CD4-positive, alpha-beta memory T cell (primary cell): Measurements from ENCODE around the gene DTWD2. TPM values are rescaled to one million over a fixed set of nuclear protein-coding genes. Genes with fewer than 3 reads are reported as not detected.
"Not testable (repeated sequence)": the region's sequence is repeated elsewhere in the genome, so short reads cannot be mapped to it uniquely, and the experiment has no call there.

ENCODE experiments used
- CTCF ChIA-PET: fragments of 350-600 bp; sonication (Branson Sonifier 250); formaldehyde crosslinking; loops from one replicate; lab custom pipeline; 2021; ENCODE audit warnings: inconsistent platforms; ENCODE audit not compliant: partially characterized antibody; lab: Charles Lee
- POLR2A ChIA-PET: fragments of 350-600 bp; sonication (Branson Sonifier 250); formaldehyde crosslinking; loops from one replicate; lab custom pipeline; 2021; ENCODE audit not compliant: partially characterized antibody; lab: Charles Lee
- DNase-seq, 5 donors: peaks; one replicate each; pipeline versions ENCODE4 v3.0.0 to v3.0.0-alpha.2; 2020 to 2022; ENCODE audit warnings: mixed read lengths in 1 of 5
- H3K27ac ChIP-seq: one replicate; pipeline ENCODE4 v1.7.0; 2013; ENCODE audit warnings: low read depth, low read length
- H3K27me3 ChIP-seq: 2 replicates; pipeline ENCODE4 v1.7.0; 2013; ENCODE audit warnings: mild to moderate bottlenecking, low read length, moderate library complexity; ENCODE audit not compliant: insufficient read depth
- H3K36me3 ChIP-seq: 2 replicates; pipeline ENCODE4 v1.7.0; 2013; ENCODE audit warnings: mild to moderate bottlenecking, low read length, moderate library complexity; ENCODE audit not compliant: insufficient read depth
- H3K4me1 ChIP-seq: 2 replicates; pipeline ENCODE4 v1.7.0; 2013; ENCODE audit warnings: mild to moderate bottlenecking, low read length, moderate library complexity; ENCODE audit not compliant: insufficient read depth
- H3K4me3 ChIP-seq, 2 donors: one replicate each; pipeline ENCODE4 v1.7.0; 2013; ENCODE audit warnings: low read length in 2 of 2, mild to moderate bottlenecking in 1 of 2
- H3K9me3 ChIP-seq, 2 donors: one replicate each; pipeline ENCODE4 v1.7.0; 2013; ENCODE audit warnings: low read length in 2 of 2, control low read depth in 1 of 2; ENCODE audit not compliant: control insufficient read depth in 1 of 2
- H3K27ac Mint-ChIP-seq, 7 donors: one replicate each; pipeline ENCODE4 v1.8.0; 2020 to 2021; ENCODE audit warnings: mixed read lengths in 7 of 7, mild to moderate bottlenecking in 6 of 7, inconsistent platforms in 3 of 7, moderate library complexity in 3 of 7
- H3K27me3 Mint-ChIP-seq, 2 donors: one replicate each; pipeline ENCODE4 v1.8.0; 2020 to 2021; ENCODE audit warnings: mixed read lengths in 2 of 2
- H3K36me3 Mint-ChIP-seq, 2 donors: one replicate each; pipeline ENCODE4 v1.8.0; 2020 to 2021; ENCODE audit warnings: mixed read lengths in 2 of 2, inconsistent platforms in 1 of 2, mild to moderate bottlenecking in 1 of 2
- H3K4me1 Mint-ChIP-seq, 4 donors: one replicate each; pipeline ENCODE4 v1.8.0; 2020 to 2021; ENCODE audit warnings: mixed read lengths in 4 of 4, mild to moderate bottlenecking in 1 of 4
- H3K4me3 Mint-ChIP-seq, 8 donors: one replicate each; pipeline ENCODE4 v1.8.0; 2020 to 2021; ENCODE audit warnings: mixed read lengths in 8 of 8, mild to moderate bottlenecking in 7 of 8, moderate library complexity in 6 of 8, inconsistent platforms in 3 of 8
- H3K9me3 Mint-ChIP-seq, 8 donors: one replicate each; pipeline ENCODE4 v1.8.0; 2020 to 2021; ENCODE audit warnings: mixed read lengths in 8 of 8, mild to moderate bottlenecking in 5 of 8, inconsistent platforms in 3 of 8, moderate library complexity in 1 of 8
- intact Hi-C: fragments of 100-400 bp; cut with micrococcal nuclease; formaldehyde crosslinking; loops from one replicate; pipeline ENCODE4 v1.15.1; 2023
- polyA plus RNA-seq, 2 donors: library from polyadenylated mRNA; unstranded; fragments of 300-500 nt; fragmentation: Illumina TruSeq; gene quantifications; one replicate each; pipeline ENCODE4 v1.2.3, GENCODE V29; 2021
- total RNA-seq, 2 experiments: library from RNA; stranded (reverse); gene quantifications; one replicate each; pipeline ENCODE4 v1.2.3, GENCODE V29; 2021

DTWD2 gene
- total and polyA plus RNA-seq, 4 experiments from 2014 or later, result 2.0 to 3.5 (median 3.3) TPM

GRCh38 chr5:118956727-118957126, 31.6 kb downstream of the DTWD2 start:
- no peak for DNase-seq
- CTCF ChIA-PET, result interaction anchor here (0.8 to 2.5 kb wide), 2 partner anchors 31 to 1502 kb away, joined by 4 to 9 read pairs; partner anchors contain the start of gene DTWD2

GRCh38 chr5:118953652-118954005, 34.7 kb downstream of the DTWD2 start:
- no peak overlapping the region for H3K27ac Mint-ChIP-seq
- DNase-seq, result no peak
- no peaks in the 10 kb centered on the region for H3K9me3 Mint-ChIP-seq
- no peak overlapping the region for H3K4me3 ChIP-seq
- no peaks in the 10 kb centered on the region for H3K36me3 ChIP-seq
- H3K27ac ChIP-seq, result no peak overlapping the region
- H3K27me3 ChIP-seq, result no peaks in the 10 kb centered on the region
- H3K4me3 Mint-ChIP-seq, result no peak overlapping the region
- H3K4me1 Mint-ChIP-seq, result no peaks in the 10 kb centered on the region
- no peaks in the 10 kb centered on the region for H3K4me1 ChIP-seq
- peaks cover 6 to 26% of the 10 kb centered on the region in 2 donors for H3K36me3 Mint-ChIP-seq
- CTCF ChIA-PET, result no interaction called here
- intact Hi-C loops, result no loop called here
- no peaks in the 10 kb centered on the region for H3K27me3 Mint-ChIP-seq
- POLR2A ChIA-PET, result no interaction called here
- no peaks in the 10 kb centered on the region for H3K9me3 ChIP-seq

More at GRCh38 chr5:118956727-118957126, 31.6 kb downstream of the DTWD2 start:
- Mint-ChIP-seq H3K27me3 (no peaks in the 10 kb centered on the region), H3K9me3 (peaks cover 0 to 6% (median 2%) of the 10 kb centered on the region in 8 donors), H3K27ac (no peak overlapping the region), H3K36me3 (peaks cover 15 to 19% of the 10 kb centered on the region in 2 donors), H3K4me3 (no peak overlapping the region), H3K4me1 (no peaks in the 10 kb centered on the region)
- H3K9me3 ChIP-seq, result no peaks in the 10 kb centered on the region
- no peak overlapping the region for H3K27ac ChIP-seq
- no peaks in the 10 kb centered on the region for H3K27me3 ChIP-seq
- intact Hi-C loops, result no loop called here
- H3K4me3 ChIP-seq, result no peak overlapping the region
- H3K4me1 ChIP-seq, result no peaks in the 10 kb centered on the region
- H3K36me3 ChIP-seq, result no peaks in the 10 kb centered on the region
- POLR2A ChIA-PET, result no interaction called here

- intact Hi-C loops, result no loop called here
- Mint-ChIP-seq H3K27ac (no peak overlapping the region), H3K27me3 (no peaks in the 10 kb centered on the region), H3K4me1 (no peaks in the 10 kb centered on the region), H3K36me3 (peaks cover 6 to 26% of the 10 kb centered on the region in 2 donors), H3K4me3 (no peak overlapping the region), H3K9me3 (no peaks in the 10 kb centered on the region)
- no peak overlapping the region for H3K4me3 ChIP-seq
- H3K27ac ChIP-seq, result no peak overlapping the region
- H3K27me3 ChIP-seq, result no peaks in the 10 kb centered on the region
- ChIA-PET CTCF (no interaction called here), POLR2A (no interaction called here)
- no peaks in the 10 kb centered on the region for H3K9me3 ChIP-seq
- H3K4me1 ChIP-seq, result no peaks in the 10 kb centered on the region
- DNase-seq, result no peak
- H3K36me3 ChIP-seq, result no peaks in the 10 kb centered on the region
Observed at GRCh38 chr5:118952992-118953651, 35.2 kb downstream of the DTWD2 start.

- H3K9me3 ChIP-seq, H3K4me1 Mint-ChIP-seq, H3K9me3 Mint-ChIP-seq, CTCF ChIA-PET, POLR2A ChIA-PET, H3K36me3 ChIP-seq, intact Hi-C loops, H3K27me3 ChIP-seq, H3K27me3 Mint-ChIP-seq, H3K4me1 ChIP-seq, H3K4me3 ChIP-seq, H3K27ac Mint-ChIP-seq, DNase-seq, H3K27ac ChIP-seq, H3K4me3 Mint-ChIP-seq: not testable (repeated sequence)
- peaks cover 6 to 26% of the 10 kb centered on the region in 2 donors for H3K36me3 Mint-ChIP-seq
Observed at GRCh38 chr5:118952306-118952705, 36.0 kb downstream of the DTWD2 start.

GRCh38 chr5:118950354-118950753, 38.0 kb downstream of the DTWD2 start:
- POLR2A ChIA-PET, H3K4me1 Mint-ChIP-seq, H3K9me3 Mint-ChIP-seq, H3K27ac ChIP-seq, H3K4me3 ChIP-seq, H3K27me3 Mint-ChIP-seq, H3K9me3 ChIP-seq, CTCF ChIA-PET, H3K27me3 ChIP-seq, intact Hi-C loops, DNase-seq, H3K4me1 ChIP-seq, H3K27ac Mint-ChIP-seq, H3K4me3 Mint-ChIP-seq, H3K36me3 ChIP-seq: not testable (repeated sequence)
- H3K36me3 Mint-ChIP-seq, result peaks cover 7 to 26% of the 10 kb centered on the region in 2 donors

- no peaks in the 10 kb centered on the region for H3K4me1 Mint-ChIP-seq
- DNase-seq, result no peak
- H3K27ac Mint-ChIP-seq, result no peak overlapping the region
- no peaks in the 10 kb centered on the region for H3K27me3 Mint-ChIP-seq
- H3K27me3 ChIP-seq, result no peaks in the 10 kb centered on the region
- no peaks in the 10 kb centered on the region for H3K4me1 ChIP-seq
- peaks cover 7 to 20% of the 10 kb centered on the region in 2 donors for H3K36me3 Mint-ChIP-seq
- no peaks in the 10 kb centered on the region for H3K9me3 Mint-ChIP-seq
- no peaks in the 10 kb centered on the region for H3K9me3 ChIP-seq
- ChIA-PET CTCF (no interaction called here), POLR2A (no interaction called here)
- no peaks in the 10 kb centered on the region for H3K36me3 ChIP-seq
- H3K4me3 Mint-ChIP-seq, result no peak overlapping the region
- H3K27ac ChIP-seq, result no peak overlapping the region
- intact Hi-C loops, result no loop called here
- H3K4me3 ChIP-seq, result no peak overlapping the region
Observed at GRCh38 chr5:118946138-118946800, 42.1 kb downstream of the DTWD2 start.

- peaks cover 2 to 14% of the 10 kb centered on the region in 2 donors for H3K36me3 Mint-ChIP-seq
- H3K4me3 Mint-ChIP-seq, result no peak overlapping the region
- H3K36me3 ChIP-seq, result no peaks in the 10 kb centered on the region
- H3K9me3 ChIP-seq, result no peaks in the 10 kb centered on the region
- CTCF ChIA-PET, result no interaction called here
- no peaks in the 10 kb centered on the region for H3K27me3 ChIP-seq
- no peak overlapping the region for H3K27ac Mint-ChIP-seq
- peaks cover 0 to 1% (median 0%) of the 10 kb centered on the region in 8 donors for H3K9me3 Mint-ChIP-seq
- H3K4me1 ChIP-seq, result no peaks in the 10 kb centered on the region
- H3K4me1 Mint-ChIP-seq, result no peaks in the 10 kb centered on the region
- intact Hi-C loops, result no loop called here
- no peaks in the 10 kb centered on the region for H3K27me3 Mint-ChIP-seq
- POLR2A ChIA-PET, result interaction anchor here (0.6 kb wide), 1 partner anchor 15 kb away, joined by 3 read pairs; no protein-coding TSS in a partner anchor
- no peak overlapping the region for H3K27ac ChIP-seq
- DNase-seq, result no peak
- H3K4me3 ChIP-seq, result no peak overlapping the region
Observed at GRCh38 chr5:118937393-118938061, 50.8 kb downstream of the DTWD2 start.
